Kidney epithelial cell (primary cell): ENCODE measurements around the gene BCL7A. TPM values are rescaled to one million over a fixed set of nuclear protein-coding genes. Genes with fewer than 3 reads are reported as not detected.

Experiments used
- DNase-seq: peaks from one replicate; pipeline ENCODE4 v3.0.0-alpha.2; 2010; ENCODE audit warnings: low read depth
- H3K27me3 ChIP-seq: 2 replicates; pipeline ENCODE4 v1.6.0; 2011; ENCODE audit warnings: low read length; ENCODE audit not compliant: control insufficient read depth, insufficient read depth
- H3K36me3 ChIP-seq: 2 replicates; pipeline ENCODE4 v1.5.1; 2011; ENCODE audit warnings: low read length; ENCODE audit not compliant: control insufficient read depth, insufficient read depth
- H3K4me3 ChIP-seq: 2 replicates; pipeline ENCODE4 v1.5.1; 2011; ENCODE audit warnings: low read depth, mild to moderate bottlenecking, control low read depth, low read length
- CTCF ChIP-seq: IDR thresholded peaks from 2 replicates; pipeline ENCODE4 v1.5.1; 2011; ENCODE audit warnings: mild to moderate bottlenecking, moderate library complexity, low read length, control low read depth, inconsistent platforms; ENCODE audit not compliant: insufficient read depth, poor library complexity, severe bottlenecking
- total RNA-seq: library from RNA; depleted of rRNA; stranded (reverse); fragments of >200 nt; gene quantifications from 2 replicates; pipeline ENCODE4 v1.2.3, GENCODE V29; 2015

Gene BCL7A
- total RNA-seq, 1 donor from 2014 or later: 23.8 TPM

GRCh38 chr12:122096591-122097149, 75.0 kb downstream of the BCL7A start:
- TF ChIP-seq CTCF: no peak

DNA sequence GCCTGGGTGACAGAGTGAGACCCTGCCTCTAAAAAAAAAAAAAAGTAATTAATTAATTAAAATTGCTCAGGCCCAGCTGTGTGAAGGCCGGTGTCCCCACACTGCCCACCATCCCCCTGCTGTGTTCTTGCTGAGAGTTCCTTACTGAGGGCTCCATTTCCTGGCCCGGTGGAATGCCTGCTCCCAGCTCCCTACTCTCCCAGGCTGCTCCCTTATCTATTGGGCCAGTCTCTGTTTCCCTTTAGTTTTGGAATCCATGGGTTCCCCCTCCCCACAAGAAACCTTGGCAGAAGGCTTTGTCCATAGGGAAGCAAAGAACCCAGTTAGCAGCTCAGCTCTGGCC, 75.9 kb downstream of the BCL7A start:
- H3K4me3 ChIP-seq: no peak overlapping the region
- TF ChIP-seq CTCF: no peak
- DNase-seq: no peak
- no peaks in the 10 kb centered on the region for H3K36me3 ChIP-seq
- no peaks in the 10 kb centered on the region for H3K27me3 ChIP-seq

More at GRCh38 chr12:122096591-122097149, 75.0 kb downstream of the BCL7A start:
- Histone ChIP-seq H3K36me3 (no peaks in the 10 kb centered on the region), H3K4me3 (peak overlapping the region; percentile 0), H3K27me3 (no peaks in the 10 kb centered on the region)
- no peak for DNase-seq

DNA sequence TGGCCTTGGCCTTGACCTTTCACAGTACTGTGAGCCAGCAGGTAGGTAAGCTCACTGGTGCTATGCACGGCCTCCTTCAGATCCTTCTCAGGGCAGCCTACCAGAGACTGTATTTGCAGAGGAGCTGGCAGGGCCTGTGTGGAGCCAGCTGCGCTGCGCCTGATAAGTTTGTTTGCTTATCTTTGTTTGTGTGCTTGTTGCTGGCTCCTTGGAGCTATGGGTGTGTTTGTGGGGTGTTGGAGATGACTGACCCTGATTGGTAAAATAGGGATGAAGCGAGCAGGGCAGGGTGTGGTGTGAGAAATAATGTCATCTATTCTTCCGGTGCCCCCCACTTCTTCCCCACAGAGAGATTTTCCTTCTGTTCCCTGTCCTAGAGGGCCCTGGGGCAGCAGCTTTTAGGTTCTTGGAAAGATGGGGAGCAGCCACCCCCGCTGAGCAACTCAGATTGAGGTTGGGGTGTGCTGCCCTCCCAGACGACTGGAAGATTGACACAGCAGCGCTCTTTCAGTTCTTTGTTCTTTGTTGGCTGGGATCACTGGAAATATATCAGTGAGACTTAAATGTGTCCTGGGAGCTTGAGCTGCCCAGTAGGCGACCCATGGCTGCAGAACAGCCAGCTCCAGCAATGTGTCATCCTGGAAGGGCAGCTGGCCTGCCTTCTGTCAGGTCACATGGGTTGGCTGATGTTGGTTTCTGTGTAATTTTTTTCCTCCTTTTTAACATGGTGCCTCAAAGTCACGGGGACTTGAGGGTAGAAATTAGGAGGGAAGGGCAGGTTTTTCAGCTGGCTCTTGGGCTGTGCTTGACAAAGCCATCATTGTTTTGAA, 76.5 kb downstream of the BCL7A start:
- Histone ChIP-seq H3K36me3 (no peaks in the 10 kb centered on the region), H3K4me3 (no peak overlapping the region), H3K27me3 (no peaks in the 10 kb centered on the region)
- DNase-seq: no peak
- TF ChIP-seq CTCF: no peak

DNA sequence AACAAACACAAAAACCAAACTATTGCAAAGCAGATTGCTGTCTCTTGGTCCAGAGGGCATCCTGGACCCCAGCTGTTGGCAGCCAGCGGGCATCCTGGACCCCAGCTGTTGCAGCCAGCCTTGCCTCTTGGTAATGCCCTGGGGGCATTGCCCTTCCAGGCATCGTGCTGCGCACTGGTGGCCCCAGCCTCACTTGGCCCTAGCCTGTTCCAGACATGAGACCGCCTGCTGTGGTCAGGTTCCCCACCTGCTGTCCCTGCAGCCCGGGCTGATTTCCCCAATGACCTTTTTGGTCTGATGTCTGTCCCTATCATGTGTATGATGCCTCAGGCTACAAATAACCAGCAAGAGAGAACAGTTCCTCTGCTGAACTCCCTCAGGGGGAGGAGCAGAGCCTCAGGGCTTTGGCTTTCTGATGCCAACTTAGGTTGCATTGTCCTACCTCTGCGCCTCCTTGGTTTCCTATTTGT, 77.6 kb downstream of the BCL7A start:
- H3K36me3 ChIP-seq: no peaks in the 10 kb centered on the region
- TF ChIP-seq CTCF: no peak
- H3K4me3 ChIP-seq: no peak overlapping the region
- no peaks in the 10 kb centered on the region for H3K27me3 ChIP-seq
- no peak for DNase-seq

- TF ChIP-seq CTCF: no peak
- Histone ChIP-seq H3K36me3 (no peaks in the 10 kb centered on the region), H3K27me3 (no peaks in the 10 kb centered on the region), H3K4me3 (no peak overlapping the region)
- no peak for DNase-seq
Observed at GRCh38 chr12:122099856-122100255, 78.2 kb downstream of the BCL7A start.
